Hepatic stellate cell (primary cell): ENCODE measurements around the gene GLT6D1.

Source experiments
- DNase-seq: peaks from one replicate; pipeline ENCODE4 v3.0.0; 2011; ENCODE audit warnings: low spot score

Gene GLT6D1

DNA sequence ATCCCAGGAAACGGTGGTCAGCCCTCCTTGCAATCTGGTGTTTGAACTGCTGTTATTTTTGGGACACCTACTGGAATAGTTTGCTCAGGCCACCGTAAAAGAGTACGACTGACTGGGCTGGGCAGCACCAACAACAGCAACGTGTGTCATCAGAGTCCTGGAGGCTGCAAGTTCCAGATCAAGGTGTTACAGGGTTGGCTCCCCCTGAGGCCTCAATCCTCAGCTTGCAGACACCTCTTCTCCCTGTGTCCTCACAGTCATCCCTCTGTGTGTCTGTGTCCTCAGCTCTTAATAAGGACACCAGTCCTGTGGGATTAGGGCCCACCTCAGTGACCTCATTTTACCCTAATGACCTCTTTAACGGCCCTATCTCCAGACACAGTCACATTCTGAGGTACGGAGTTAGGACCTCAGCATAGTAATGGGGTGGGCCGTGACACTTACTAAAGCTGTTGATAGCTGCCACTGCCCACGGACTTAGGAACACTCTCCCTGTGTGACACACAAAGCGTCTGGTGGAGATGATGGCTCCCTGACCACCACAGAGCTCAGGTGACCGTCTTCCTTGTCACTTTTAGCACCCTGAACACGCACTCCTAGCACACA is 16.8 kb downstream of the GLT6D1 start:
- DNase-seq = no peak

DNA sequence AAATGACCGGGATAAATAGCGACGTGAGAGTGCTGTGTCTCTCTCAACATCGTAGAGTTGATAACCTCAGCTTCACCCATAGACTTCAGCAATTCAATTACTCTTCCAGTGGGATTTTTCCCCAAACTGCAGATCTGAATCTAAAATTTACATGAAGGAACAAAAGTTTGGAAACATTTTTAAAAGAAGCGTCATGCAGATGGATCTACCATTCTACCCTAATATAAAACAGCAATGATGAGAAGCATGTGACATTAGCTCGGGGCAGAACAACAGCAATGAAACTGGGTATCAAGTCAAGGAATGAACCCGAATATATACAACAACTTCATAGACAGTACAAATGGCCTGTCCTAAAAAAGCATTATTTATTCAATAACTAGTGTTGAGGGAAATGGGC is 18.8 kb downstream of the GLT6D1 start:
- DNase-seq = no peak

DNA sequence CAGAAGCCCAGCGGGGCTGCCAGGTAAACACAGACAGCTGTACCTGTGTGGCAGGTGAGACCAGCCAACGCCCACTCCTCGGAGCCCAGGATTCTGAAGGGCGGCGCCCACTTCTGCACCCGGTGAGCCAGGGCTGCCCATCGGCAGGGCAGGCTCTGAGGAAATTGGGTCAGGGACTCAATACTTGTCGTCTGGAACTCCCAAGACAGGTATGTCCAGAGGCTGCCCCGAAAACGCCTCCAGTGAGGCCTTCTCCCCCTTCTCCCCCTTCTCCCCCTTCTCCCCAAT is 19.8 kb downstream of the GLT6D1 start:
- DNase-seq = no peak

DNA sequence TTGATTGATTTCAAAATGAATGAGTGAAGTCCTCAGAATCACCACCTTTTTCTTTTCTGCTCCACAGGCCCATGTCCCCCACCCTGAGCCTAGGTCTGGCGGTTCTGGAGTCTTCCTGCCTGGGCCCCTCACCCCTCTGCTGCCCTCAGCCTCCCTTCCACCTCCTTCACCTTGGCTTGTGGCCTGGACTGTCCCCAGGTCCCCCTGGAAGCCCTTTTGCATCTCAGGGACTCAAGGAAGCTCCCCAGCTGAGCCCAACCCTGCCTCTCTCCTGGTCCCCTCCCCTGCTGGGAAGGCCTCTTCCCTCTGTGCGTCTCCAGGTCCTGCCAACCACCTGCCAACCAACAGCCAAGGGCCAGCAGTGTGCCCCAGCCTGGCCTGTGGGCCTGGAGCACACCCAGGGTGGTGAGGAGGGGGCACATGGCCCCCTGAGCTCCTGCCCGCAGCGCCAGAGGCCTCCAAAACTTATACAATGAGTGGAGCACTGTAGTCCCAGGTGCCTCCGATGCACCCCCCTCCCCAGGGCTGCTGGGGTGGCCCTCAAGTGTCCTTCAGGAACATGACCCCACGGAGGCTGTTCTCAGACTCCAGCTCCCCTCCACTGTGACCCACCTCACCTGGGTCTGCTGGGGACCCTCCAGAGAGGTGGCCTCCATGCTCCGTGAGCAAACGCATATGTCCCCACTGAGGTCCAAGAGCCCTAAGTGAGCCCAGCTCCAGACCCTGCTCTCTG is 20.3 kb downstream of the GLT6D1 start:
- no peak for DNase-seq

DNA sequence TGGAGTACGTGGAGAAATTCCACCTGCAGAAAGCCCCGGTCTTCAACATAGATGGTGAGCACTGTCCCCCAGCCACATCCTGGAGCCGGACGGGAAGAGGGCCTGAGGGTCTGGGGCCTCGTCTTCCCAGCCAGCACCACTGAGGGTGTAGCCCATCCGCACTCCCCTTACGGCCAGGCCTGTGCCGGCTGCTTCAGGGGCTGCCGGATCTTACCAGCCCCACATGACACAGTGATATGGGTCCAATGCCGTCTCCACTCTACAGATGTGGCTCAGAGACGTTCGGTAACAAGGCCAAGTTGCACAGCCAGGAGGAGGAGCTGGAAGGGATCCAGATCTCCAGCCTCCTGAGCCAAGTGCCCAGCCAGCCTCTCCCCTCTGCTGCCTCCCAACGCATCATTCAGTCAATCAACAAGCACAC is 21.3 kb downstream of the GLT6D1 start:
- DNase-seq = no peak

DNA sequence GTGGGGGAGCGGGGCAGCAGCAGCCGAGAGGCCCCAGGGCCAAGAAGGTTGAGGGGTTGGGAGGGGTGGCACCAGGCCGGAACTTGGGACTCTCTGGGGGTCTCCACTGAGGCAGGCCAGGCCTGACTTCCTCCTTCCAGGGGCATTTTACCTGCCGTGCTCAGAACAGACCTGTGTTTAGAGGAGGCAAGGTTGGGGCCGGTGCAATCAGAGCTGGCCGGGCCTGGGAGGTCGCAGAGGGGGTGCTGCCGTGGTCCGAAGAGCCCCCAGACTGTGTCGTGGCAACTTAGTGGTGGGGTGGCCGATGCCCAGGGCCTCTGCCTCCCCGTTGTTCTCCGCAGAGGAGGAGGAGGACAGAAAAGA is 21.8 kb downstream of the GLT6D1 start:
- DNase-seq = no peak

DNA sequence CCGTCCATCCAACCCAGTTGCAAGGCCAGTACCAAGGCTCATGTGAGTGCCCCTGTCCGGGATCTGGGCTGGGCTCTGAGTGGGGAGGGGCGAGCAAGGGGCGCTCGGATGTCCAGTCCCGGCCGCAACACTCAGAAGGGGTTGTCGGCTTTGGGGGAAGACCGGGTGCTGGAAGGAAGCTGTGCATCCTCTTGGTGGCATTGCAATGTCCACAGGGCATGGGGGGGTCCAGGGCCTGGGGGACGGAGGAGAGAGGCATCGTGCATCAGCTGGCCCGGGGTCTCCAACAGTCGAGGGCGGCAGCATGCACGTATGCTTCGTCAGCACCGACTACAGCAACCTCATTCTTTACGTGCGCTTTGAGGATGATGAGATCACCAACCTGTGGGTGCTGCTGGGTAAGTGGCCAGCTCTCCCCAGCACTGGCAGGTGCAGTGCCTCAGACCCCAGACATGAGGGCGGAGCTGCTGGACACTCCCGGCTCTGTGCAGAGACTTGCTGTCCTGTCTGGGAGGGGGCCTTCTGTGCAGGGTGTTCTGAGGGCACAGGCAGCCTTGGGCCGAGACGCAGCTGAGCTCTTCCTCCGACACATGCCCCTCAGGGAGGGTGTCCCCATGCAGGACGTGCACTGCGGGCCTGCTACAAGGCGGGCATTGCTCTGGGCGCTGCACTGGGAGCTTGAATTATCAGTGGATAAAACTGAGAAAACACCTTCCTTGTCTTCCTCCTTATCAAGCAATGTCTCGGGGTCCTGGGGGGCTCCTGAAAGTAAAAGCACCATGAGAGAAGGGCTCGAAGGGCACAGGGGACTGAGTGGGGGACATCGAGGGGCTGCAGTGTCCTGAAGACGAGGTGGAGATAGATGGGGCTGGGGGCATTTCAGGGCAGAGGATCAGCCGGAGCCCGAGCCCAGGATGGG is 22.5 kb downstream of the GLT6D1 start:
- no peak for DNase-seq

DNA sequence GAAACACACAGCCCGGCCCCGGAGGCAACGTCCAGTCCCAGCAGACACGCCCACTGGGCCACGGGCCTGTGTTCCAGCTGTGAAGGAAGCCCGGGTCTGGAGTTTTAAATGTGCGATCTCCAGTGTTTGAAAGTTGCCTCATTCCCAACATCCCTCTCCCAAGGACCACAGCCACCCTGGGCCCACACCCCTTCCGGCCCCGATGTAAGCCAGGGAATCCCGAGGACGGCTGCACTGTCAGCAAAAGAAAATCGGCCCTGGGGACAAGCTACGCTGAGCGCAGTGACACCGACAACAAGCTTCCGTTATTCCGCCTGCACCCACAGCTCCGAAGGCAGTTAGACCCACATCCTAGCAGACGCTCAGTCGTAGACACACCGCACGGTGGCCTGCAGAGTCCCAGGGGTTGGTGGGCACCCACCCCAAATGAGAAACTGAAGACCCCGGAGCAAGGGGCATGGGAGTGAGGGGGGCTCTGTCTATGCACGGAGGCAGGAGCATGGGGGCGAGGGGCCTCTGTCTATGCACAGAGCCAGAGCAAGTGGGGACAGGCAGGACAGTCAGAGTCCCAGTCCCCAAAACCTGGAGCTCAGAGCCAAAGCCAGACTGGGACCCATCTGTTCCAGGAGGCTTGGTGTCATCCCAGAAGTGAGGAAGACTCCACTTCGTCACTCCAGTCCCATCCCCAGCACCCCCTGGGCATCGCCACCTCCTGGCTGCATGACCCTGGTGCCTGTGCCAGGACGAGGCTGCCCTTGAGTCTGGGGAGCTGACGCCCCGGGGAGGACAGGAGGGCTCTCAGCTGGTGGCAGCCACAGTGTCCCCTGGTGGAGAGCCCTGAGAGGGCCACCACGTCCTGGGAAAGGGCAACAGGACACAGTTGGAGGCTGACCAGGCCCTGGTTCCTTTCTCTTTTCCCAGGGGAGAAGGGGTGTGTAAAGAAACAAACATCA is 23.4 kb downstream of the GLT6D1 start:
- DNase-seq = no peak

DNA sequence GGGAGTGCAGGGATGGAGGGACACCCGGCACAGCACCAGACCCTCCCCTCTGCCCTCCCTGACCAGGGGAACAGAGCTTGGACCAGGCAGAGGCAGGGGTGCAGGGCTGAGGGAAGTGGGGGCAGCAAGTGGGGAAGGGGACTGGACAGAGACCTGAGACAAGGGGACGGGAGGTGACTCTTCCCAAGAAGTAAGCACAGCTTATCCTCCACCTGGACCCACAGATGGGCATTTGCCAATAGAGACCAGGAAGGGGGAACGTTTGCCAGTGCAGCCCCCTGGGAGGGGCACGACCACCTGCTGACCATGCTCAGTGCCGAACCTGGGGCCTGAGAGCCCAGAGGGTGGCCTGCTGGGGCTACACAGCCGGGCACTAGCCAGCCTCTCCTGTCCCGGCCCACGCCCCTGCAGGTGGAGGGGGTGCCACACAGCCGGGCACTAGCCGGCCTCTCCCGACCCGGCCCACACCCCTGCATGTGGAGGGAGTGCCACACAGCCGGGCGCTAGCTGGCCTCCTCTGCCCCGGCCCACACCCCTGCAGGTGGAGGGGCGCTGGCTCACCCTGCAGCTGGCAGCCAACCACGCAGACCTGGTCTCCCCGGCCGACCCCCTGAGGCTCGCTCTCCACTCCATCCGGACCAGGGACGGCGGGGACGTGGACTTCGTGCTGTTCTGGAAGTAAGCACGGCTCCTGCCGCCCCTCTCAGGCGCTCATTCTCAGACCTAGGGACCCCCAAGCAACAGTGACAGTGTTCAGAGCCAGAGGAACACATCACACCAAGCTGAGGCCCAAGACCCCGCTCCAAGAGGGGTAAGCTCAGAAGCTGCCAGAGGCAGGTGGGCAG is 24.3 kb downstream of the GLT6D1 start:
- DNase-seq = no peak

DNA sequence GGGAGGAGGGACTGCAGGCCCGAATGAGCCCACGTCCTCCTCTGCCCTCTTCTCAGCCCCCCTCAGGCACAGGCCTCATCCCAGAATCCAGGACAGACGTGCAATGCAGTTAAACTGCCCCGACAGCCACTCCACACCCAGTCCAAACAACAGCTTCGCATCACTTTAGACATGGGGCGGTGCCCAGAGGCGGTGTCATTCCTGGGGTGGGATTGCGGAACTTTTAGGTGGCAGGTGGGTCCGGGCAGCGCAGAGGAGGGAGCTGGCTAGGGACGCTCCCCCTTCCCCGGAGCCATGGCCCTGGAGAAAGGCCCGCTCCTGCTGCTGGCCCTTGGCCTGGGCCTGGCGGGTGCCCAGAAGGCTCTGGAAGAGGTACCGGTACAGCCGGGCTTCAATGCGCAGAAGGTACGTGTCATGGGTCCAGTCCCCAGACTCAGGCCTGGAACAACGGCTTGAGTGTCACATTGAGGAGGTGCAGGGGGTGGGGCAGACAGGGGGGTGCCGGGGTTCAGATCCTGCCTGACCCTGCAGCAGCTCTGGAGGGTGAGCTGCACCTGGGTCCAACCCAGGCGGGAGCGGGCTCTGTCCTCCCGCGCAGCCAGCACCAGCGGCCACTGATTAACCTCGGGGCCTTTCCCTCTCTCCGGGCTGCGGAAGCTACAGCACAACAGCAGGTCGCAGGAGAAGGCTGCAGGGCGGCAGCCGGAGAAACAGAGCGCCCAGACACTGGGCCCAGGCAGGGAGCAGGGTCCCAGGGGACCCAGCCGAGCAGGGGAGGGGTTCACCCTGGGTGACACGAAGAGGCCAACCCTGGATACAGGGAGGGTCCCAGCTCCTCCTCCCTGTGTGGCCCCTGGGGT is 25.2 kb downstream of the GLT6D1 start:
- no peak for DNase-seq

DNA sequence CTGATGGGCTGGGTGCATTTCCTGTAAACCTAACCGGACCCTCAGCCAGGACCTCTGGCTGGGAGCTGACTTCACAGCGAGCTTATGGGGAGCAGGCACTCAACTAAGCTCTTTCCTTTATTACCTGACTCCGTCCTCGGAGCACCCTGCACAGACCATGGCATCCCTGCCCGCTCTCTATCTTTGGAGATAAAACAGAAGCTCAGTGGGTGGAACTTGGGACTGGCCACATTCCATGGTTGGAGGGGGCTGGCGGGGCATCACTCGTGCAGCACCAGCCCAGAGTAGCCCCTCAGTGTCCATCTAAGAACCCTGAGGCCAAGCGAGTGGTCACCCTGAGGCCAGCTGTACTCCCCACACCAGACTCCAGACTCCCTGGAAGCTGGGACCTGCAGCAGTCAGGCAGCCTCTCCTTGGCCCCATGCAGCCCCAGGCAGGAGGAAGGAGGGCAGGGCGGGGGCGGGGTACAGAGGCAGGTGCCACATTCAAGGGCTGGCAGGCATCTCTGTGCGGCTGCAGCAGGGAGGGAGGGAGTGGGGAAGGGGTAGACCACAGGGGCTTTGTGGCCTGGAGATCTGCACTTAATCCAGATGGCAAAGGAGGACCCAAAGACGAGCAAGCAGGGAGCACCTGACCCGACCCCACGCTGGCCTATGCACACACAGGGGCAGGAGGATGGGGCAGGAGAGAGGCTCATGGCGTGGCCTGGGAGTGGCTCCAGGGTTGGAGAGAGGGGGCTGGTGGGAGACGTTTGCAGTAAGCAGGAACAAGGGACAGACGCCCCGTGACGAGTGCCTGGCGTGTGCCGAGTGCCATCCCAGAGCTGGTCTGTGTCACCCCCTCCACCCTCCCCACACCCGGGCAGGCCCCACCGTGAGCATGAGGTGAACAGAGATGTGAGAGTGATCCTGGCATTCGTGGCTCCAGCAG is 26.1 kb downstream of the GLT6D1 start:
- no peak for DNase-seq

DNA sequence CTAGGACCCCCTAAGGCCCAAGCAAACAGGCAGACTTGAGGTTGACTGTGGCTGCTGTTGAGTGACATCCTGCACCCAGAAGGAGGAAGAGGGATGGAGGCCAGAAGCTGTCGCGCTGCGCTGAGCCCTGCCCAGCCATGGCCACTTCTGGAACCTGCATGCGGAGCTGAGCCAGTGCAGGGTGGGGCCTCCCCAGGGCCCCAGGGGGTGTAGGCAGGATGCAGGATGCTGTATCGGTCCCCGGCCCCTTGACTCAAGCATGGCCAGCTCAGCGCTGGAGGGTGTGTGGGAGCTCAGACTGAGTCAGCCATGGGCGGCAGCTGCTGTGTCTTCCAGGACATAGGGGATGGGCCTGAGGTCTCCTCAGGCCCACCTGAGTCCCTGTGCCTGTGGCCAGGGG is 26.9 kb downstream of the GLT6D1 start:
- DNase-seq = no peak

DNA sequence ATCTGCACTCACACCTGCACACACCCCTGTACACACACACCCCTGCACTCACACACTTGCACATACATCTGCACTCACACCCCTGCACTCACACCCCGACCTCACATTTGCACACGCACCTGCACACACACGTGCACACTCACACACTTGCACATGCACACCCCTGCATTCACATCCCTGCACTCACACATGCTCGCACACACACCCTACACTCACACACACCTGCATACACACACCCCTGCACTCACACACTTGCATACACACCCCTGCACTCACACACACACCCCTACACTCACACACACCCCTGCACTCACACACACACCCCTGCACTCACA is 27.5 kb downstream of the GLT6D1 start:
- DNase-seq = no peak

DNA sequence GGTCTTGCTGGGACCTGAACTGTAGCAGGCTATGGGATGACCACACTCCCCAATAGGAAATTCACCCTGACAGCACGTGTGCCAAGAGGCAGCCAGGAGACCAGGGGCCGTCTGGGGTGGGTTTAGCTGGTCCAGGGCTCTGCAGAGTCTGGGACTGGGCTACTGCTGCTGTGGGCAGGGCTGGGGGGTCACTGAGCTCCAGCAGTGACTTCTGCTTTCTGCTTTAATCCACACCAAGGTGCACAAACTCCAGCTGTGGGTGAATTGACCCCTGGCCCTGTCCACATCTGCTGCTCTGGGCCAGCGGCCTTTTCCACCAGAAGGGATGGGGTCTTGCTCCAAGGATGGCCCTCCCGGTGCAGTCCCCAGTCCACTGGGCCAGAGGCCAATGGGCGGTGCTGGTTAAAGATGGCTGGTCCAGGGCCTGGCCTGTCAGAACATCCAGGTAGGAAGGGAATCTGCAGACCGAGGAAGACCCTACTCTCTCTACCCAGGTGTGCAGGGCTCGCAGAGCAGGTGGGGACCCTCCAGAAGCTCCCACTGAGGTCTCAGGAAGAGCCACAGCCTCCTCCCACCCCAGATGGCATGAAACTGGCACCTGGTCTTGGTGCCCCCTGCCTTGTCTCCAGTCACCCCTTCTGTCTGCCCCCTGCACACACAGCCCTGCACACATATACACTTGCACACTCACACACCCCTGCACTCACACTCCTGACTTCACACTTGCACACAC is 28.0 kb downstream of the GLT6D1 start:
- no peak for DNase-seq

DNA sequence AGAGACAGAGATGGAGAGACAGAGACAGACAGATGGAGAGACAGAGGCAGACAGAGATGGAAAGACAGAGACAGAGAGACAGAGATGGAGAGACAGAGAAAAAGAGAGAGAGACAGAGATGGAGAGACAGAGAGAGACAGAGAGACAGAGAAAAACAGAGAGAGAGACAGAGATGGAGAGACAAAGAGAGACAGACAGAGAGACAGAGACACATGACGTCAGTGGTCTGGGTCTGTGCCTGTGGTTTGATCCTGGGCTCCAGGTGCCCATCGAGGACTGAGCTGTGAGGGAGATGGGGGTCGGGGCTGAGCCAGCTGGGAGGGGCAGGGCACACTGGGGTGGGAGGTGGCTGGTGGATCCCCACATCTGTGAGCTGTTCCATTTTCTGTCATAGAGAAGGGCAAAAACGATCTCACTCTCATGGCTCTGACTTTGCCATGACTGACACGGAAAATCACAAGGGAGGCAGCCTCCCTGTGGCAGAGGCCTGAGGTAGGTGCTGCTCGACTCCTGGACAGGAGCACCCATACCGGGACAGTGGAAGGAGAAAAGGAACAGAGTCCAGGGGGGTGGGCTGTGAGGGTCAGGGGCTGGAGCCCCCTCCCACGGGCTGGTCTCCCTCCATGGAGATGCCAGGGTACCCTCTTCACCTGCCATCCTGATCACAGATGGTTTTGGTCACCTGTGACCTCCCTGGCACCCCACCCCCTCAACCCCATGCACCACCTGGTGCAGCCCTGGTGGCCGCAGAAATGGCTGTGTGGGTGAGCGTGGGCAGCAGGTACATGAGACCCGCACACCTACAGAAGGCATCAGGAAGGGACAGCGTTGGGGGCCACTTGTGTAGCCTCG is 28.8 kb downstream of the GLT6D1 start:
- DNase-seq = no peak

DNA sequence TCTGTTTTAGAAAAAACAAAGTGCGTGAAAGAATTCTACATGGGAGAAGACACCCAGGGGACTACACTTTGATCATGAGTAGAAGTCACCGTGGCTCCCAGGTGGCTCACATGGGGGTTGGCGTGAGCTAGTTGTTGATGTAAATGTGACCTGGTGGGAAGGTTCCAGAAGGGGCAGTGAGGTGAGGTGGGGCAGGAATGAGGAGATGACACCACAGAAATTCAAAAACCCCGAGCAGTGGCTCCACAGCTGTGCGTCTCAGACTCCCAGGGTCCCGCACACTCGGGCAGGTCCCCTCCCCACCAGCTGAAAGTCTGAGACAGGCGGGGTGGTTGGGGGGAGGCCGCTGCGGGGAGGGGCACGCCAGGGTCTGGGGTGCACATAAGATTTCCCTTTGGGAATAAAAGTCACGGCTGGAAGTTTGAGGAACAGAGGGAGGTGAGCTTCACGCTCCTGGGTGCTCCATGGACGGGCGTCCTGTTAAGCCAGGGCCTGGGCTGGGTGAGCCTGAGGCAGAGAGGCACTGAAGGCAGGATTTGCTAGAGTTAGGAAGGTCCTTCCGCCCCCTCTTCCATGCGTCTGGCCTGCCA is 29.9 kb downstream of the GLT6D1 start:
- no peak for DNase-seq

DNA sequence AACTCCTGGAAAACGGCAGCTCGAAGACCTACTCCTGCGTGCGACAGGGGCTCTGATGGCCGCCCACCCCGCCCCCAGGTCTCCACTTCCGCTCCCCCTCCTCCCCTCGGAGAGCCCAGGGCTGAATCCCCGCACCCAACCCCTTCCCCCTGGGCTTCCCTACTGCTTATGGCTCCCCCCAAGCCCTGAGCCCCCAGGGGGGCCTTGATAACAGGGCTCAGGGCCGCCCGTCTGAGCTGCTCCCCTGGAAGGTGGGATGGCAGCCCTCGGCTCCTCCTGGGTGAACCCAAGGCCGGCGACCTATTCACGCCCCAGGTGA is 30.4 kb downstream of the GLT6D1 start:
- DNase-seq = no peak
